SH-SY5Y (cell line): Measurements from ENCODE around the gene POLE3.

Experiments
- GATA2 ChIP-seq: IDR thresholded peaks from 2 replicates; pipeline ENCODE4 v1.6.1; 2011; ENCODE audit warnings: mild to moderate bottlenecking, low read depth, low read length
- GATA3 ChIP-seq: IDR thresholded peaks from 2 replicates; pipeline ENCODE4 v1.6.1; 2011; ENCODE audit warnings: low read depth, mild to moderate bottlenecking, low read length, moderate library complexity

DNA sequence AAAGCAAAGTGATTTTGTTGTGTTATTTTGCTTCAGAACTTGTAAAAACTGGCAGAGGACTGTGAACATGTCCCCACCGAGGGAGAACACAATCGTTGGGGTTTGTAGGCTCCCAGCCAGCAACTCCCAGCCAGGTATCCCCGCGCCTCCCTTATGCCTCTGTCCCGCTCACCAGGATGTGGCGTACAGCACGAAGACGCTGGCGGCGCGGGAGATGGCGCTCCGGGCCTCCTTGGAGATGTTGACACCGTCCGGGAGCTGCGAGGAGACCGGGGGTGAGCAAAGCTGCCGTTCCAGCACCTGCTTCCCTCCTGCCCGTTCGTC lies 630 bp downstream of the POLE3 start:
- TF ChIP-seq GATA2, result no peak
- no peak for TF ChIP-seq GATA3
